Progenitor cell of endocrine pancreas (in vitro differentiated cells): Measurements from ENCODE around the gene ZNF445. TPM values are rescaled to one million over a fixed set of nuclear protein-coding genes. Genes with fewer than 3 reads are reported as not detected.
"Not testable (repeated sequence)": the region's sequence is repeated elsewhere in the genome, so short reads cannot be mapped to it uniquely, and the experiment has no call there.

Experiments used
- DNase-seq: peaks from one replicate; pipeline ENCODE4 v3.0.0; 2021; ENCODE audit warnings: low spot score; ENCODE audit not compliant: unreplicated experiment
- H3K27ac Mint-ChIP-seq: 2 replicates; pipeline ENCODE4 v1.8.0; 2021; ENCODE audit warnings: mild to moderate bottlenecking, moderate library complexity, mixed read lengths
- H3K27me3 Mint-ChIP-seq: 2 replicates; pipeline ENCODE4 v1.8.0; 2021; ENCODE audit warnings: mixed read lengths
- H3K36me3 Mint-ChIP-seq: 2 replicates; pipeline ENCODE4 v1.8.0; 2022; ENCODE audit warnings: mixed read lengths; ENCODE audit not compliant: insufficient read depth
- H3K4me1 Mint-ChIP-seq: 2 replicates; pipeline ENCODE4 v1.8.0; 2021; ENCODE audit warnings: low read depth, mixed read lengths
- H3K4me3 Mint-ChIP-seq: 2 replicates; pipeline ENCODE4 v1.8.0; 2021; ENCODE audit warnings: low read depth, mild to moderate bottlenecking, moderate library complexity, mixed read lengths
- H3K9me3 Mint-ChIP-seq: 2 replicates; pipeline ENCODE4 v1.8.0; 2021; ENCODE audit warnings: low read depth, mixed read lengths
- total RNA-seq: library from RNA; stranded (reverse); gene quantifications from 2 replicates; pipeline ENCODE4 v1.2.1, GENCODE V29; 2021
- TF ChIP-seq, protein P1 (sequence below): fragments of 200-600 bp; sonication (generic); IDR thresholded peaks from one replicate; pipeline ENCODE4 v1.5.0; 2021; ENCODE audit warnings: antibody characterized with exemption, mild to moderate bottlenecking; ENCODE audit not compliant: unreplicated experiment

ZNF445 gene
- total RNA-seq, 1 donor from 2014 or later = 64.0 TPM

GRCh38 chr3:44468572-44469520 lies 8.6 kb downstream of the ZNF445 start:
- H3K4me3 Mint-ChIP-seq = peak overlapping the region; percentile 4
- H3K4me1 Mint-ChIP-seq = peaks cover 51% of the 10 kb centered on the region
- peaks cover 19% of the 10 kb centered on the region for H3K36me3 Mint-ChIP-seq
- TF ChIP-seq, protein P1, sequence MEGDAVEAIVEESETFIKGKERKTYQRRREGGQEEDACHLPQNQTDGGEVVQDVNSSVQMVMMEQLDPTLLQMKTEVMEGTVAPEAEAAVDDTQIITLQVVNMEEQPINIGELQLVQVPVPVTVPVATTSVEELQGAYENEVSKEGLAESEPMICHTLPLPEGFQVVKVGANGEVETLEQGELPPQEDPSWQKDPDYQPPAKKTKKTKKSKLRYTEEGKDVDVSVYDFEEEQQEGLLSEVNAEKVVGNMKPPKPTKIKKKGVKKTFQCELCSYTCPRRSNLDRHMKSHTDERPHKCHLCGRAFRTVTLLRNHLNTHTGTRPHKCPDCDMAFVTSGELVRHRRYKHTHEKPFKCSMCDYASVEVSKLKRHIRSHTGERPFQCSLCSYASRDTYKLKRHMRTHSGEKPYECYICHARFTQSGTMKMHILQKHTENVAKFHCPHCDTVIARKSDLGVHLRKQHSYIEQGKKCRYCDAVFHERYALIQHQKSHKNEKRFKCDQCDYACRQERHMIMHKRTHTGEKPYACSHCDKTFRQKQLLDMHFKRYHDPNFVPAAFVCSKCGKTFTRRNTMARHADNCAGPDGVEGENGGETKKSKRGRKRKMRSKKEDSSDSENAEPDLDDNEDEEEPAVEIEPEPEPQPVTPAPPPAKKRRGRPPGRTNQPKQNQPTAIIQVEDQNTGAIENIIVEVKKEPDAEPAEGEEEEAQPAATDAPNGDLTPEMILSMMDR = no peak
- no peaks in the 10 kb centered on the region for H3K9me3 Mint-ChIP-seq
- no peak for DNase-seq
- H3K27me3 Mint-ChIP-seq = no peaks in the 10 kb centered on the region
- H3K27ac Mint-ChIP-seq = peak overlapping the region; percentile 97

DNA sequence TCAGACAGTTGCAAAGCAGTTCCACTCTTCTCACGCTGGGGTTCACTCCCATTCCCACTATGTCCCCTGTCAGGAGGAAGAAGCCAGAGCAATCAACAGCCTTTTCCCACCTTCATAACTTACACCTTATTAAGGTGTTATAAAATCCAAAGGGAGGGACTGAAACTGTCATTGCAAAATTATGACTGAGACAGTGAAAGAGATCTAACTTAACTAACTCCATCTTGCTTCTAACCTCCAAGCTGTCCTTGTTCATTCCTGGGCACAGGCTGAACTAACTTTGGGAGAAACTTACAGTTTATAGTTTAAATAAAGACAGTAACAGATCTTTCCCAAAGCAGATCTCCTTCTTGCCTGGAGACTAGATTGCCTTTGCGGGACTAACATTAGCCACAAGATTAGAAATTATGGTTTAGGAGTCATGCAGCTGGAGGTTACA lies 9.4 kb downstream of the ZNF445 start:
- peaks cover 26% of the 10 kb centered on the region for H3K36me3 Mint-ChIP-seq
- H3K4me3 Mint-ChIP-seq, H3K9me3 Mint-ChIP-seq, DNase-seq, H3K27me3 Mint-ChIP-seq: not testable (repeated sequence)
- peak overlapping the region; percentile 97 for H3K27ac Mint-ChIP-seq
- H3K4me1 Mint-ChIP-seq = peaks cover 46% of the 10 kb centered on the region

GRCh38 chr3:44467241-44467640 lies 10.2 kb downstream of the ZNF445 start:
- peaks cover 32% of the 10 kb centered on the region for H3K36me3 Mint-ChIP-seq
- H3K27ac Mint-ChIP-seq = peak overlapping the region; percentile 97

GRCh38 chr3:44464920-44465319 lies 12.6 kb downstream of the ZNF445 start:
- H3K27ac Mint-ChIP-seq = peak overlapping the region; percentile 42
- H3K36me3 Mint-ChIP-seq = peaks cover 49% of the 10 kb centered on the region
- not testable (repeated sequence) for DNase-seq, H3K27me3 Mint-ChIP-seq, H3K4me3 Mint-ChIP-seq
- H3K4me1 Mint-ChIP-seq = peaks cover 26% of the 10 kb centered on the region
- H3K9me3 Mint-ChIP-seq = peaks cover 21% of the 10 kb centered on the region

More at GRCh38 chr3:44467241-44467640, 10.2 kb downstream of the ZNF445 start:
- Mint-ChIP-seq H3K9me3 (no peaks in the 10 kb centered on the region), H3K27me3 (no peaks in the 10 kb centered on the region), H3K4me3 (no peak overlapping the region), H3K4me1 (peaks cover 41% of the 10 kb centered on the region)
- no peak for DNase-seq
- TF ChIP-seq, protein P1 = no peak

GRCh38 chr3:44464509-44464908 lies 13.0 kb downstream of the ZNF445 start:
- H3K4me3 Mint-ChIP-seq = no peak overlapping the region
- peaks cover 53% of the 10 kb centered on the region for H3K36me3 Mint-ChIP-seq
- TF ChIP-seq, protein P1 = no peak
- no peak overlapping the region for H3K27ac Mint-ChIP-seq
- no peak for DNase-seq
- no peaks in the 10 kb centered on the region for H3K27me3 Mint-ChIP-seq
- peaks cover 26% of the 10 kb centered on the region for H3K4me1 Mint-ChIP-seq
- peaks cover 22% of the 10 kb centered on the region for H3K9me3 Mint-ChIP-seq

DNA sequence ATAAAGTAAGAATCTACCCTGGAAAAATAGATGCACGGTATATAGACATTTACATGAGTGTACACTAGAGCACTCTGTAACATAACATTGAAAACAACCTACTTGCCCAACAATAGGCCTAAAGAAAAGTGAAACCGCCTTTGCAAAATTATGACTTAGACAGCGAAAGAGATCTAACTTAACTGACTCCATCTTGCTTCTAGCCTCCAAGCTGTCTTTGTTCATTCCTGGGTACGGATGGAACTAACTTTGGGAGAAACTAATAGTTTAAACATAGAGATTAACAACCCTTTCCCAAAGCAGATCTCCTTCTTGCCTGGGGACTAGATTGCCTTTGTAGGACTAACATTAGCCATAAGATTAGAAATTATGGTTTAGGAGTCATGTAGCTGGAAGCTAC lies 17.4 kb downstream of the ZNF445 start:
- not testable (repeated sequence) for DNase-seq, H3K4me1 Mint-ChIP-seq, H3K27me3 Mint-ChIP-seq, H3K27ac Mint-ChIP-seq, H3K4me3 Mint-ChIP-seq
- Mint-ChIP-seq H3K9me3 (peaks cover 22% of the 10 kb centered on the region), H3K36me3 (peaks cover 67% of the 10 kb centered on the region)

DNA sequence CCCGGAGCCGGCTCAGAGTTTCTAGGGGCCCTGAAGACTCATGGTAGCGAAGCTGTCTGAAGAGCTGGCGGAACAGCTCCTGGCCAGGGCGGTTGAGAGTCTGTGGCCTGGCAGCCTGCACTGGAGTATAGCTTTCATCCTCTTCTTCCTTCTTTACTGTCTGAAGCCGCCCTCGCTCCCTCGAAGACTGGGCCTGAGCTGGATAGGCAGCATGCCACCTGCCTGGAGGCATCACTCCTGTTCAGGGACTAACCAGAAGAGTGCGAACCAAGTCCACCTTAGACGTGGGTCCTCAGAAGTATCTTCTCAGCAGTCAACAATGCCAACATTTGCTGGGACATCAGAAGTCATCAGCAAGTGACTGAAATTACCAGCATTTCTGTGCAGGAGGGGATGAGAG lies 22.2 kb downstream of the ZNF445 start:
- no peaks in the 10 kb centered on the region for H3K4me1 Mint-ChIP-seq
- no peak overlapping the region for H3K4me3 Mint-ChIP-seq
- H3K27ac Mint-ChIP-seq = peak overlapping the region; percentile 89
- TF ChIP-seq, protein P1 = no peak
- no peaks in the 10 kb centered on the region for H3K27me3 Mint-ChIP-seq
- DNase-seq = no peak
- H3K36me3 Mint-ChIP-seq = peaks cover 57% of the 10 kb centered on the region
- H3K9me3 Mint-ChIP-seq = peaks cover 7% of the 10 kb centered on the region
